ENCODE measurements around the gene SRRM2.

The SRRM2 gene

GRCh38 chr16:2818272-2818876 is 65.9 kb downstream of the SRRM2 start:
- DNase-seq (ENCODE audit: low read depth in 2 of 3, low spot score in 1 of 3) = no peak

GRCh38 chr16:2819179-2819938 is 66.9 kb downstream of the SRRM2 start:
- DNase-seq (ENCODE audit: low read depth in 2 of 3, low spot score in 1 of 3) = no peak

GRCh38 chr16:2819939-2820835 is 67.7 kb downstream of the SRRM2 start:
- DNase-seq (ENCODE audit: low read depth in 2 of 3, low spot score in 1 of 3) = no peak
